Measurements from ENCODE around the gene DBP.

GRCh38 chr19:48650974-48651682, 13.9 kb upstream of the DBP start:
- TF ChIP-seq CTCF (IDR thresholded peaks at IDR 0.05) (no peak), POLR2A (IDR thresholded peaks at IDR 0.05) (no peak)

All from ovary (tissue), 3 donors.